ENCODE measurements around the gene PTCSC3.

The PTCSC3 gene

GRCh38 chr14:36217732-36218131, 41.2 kb upstream of the PTCSC3 start:
- TF ChIP-seq CTCF (IDR thresholded peaks at IDR 0.05; ENCODE audit: low read depth, low read length, missing control alignments): no peak
- no peak for DNase-seq (ENCODE audit: extremely low read depth, low read depth)
- H3K4me3 ChIP-seq (replicated peaks; ENCODE audit: low read depth, low read length): no peak overlapping the region

DNA sequence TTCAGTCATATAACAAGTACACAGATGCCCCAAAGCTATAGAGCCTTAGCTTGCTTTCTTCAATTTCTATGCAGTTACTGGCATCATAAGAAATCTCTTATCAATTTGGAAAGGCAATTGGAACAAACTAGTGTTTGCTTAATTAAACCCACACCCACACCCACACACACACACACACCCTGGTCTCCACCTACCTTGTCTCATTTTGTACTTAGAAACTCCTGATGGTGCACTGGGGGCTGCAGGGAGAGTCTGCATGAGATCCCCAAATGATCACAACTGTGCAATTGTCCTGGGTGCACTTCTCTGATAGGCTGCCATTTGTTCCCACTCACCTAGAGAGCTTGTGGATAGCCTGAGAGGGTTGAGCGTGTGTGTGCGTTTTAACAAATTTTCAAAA, 40.5 kb upstream of the PTCSC3 start:
- no peak for TF ChIP-seq CTCF (IDR thresholded peaks at IDR 0.05; ENCODE audit: low read depth, low read length, missing control alignments)
- DNase-seq (ENCODE audit: extremely low read depth, low read depth): no peak
- no peak overlapping the region for H3K4me3 ChIP-seq (replicated peaks; ENCODE audit: low read depth, low read length)

DNA sequence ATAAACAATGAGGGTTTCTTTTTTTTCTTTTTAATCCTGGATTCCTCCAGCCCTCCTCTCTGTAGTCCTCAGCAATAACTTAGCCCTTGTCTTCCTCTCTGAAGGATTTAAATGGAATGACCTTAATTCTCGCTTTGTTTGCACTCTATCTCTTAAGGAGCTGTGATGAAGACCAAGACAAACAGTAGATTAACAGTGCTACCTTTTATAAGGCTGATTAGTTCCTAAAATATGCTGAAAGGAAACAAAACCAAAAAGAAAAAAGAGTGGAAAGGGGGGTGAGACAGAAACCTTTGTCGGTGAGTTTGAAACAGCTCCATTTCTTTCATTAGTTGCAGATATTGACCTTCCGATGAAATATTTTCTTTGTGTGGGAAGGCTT, 38.7 kb upstream of the PTCSC3 start:
- no peak overlapping the region for H3K4me3 ChIP-seq (replicated peaks; ENCODE audit: low read depth, low read length)
- TF ChIP-seq CTCF (IDR thresholded peaks at IDR 0.05; ENCODE audit: low read depth, low read length, missing control alignments): no peak
- DNase-seq (ENCODE audit: extremely low read depth, low read depth): no peak

GRCh38 chr14:36214476-36215216, 38.1 kb upstream of the PTCSC3 start:
- no peak overlapping the region for H3K4me3 ChIP-seq (replicated peaks; ENCODE audit: low read depth, low read length)
- TF ChIP-seq CTCF (IDR thresholded peaks at IDR 0.05; ENCODE audit: low read depth, low read length, missing control alignments): no peak
- DNase-seq (ENCODE audit: extremely low read depth, low read depth): no peak

DNA sequence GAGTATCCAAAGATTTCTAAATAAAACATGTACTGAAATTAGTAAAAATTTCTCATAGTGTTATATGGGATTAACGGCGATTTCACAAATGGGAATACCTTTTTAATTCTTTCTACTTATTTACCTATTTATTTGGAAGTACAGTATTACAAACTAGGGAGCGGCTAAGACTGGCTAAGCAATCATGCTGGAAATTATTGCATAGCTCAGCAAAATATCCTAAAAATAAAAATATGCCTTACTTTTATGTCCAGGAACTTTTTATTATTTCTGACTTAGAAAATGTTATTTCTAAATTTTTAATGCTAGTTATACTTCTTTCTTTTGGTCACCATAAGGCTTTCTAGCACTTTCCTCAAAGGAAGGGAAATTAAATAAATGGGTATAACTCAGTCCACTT, 36.5 kb upstream of the PTCSC3 start:
- no peak for DNase-seq (ENCODE audit: extremely low read depth, low read depth)
- TF ChIP-seq CTCF (IDR thresholded peaks at IDR 0.05; ENCODE audit: low read depth, low read length, missing control alignments): no peak
- no peak overlapping the region for H3K4me3 ChIP-seq (replicated peaks; ENCODE audit: low read depth, low read length)

GRCh38 chr14:36212577-36212976, 36.1 kb upstream of the PTCSC3 start:
- DNase-seq (ENCODE audit: extremely low read depth, low read depth): no peak
- H3K4me3 ChIP-seq (replicated peaks; ENCODE audit: low read depth, low read length): no peak overlapping the region
- TF ChIP-seq CTCF (IDR thresholded peaks at IDR 0.05; ENCODE audit: low read depth, low read length, missing control alignments): no peak

Measured in HFF-Myc (cell line).